ENCODE results near the gene DIPK2B.

DIPK2B gene

DNA sequence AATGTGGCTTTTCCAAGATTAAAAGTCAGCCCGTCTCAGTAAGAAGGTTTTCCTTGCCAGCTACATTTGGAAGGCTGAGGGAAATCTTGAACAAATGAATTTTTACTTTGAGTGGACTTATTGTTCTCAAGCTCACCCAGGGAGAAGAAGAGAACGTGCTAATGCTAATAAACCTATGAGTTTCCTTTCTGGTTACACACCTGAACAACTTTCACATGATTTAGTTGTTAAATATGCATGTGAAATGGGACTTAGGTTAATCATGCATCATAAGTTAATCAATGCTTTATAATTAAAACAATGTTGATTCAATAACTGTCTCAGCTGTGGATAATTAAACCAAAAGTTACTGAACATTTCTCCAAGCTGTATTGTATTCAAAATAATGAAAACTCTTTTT lies 33.9 kb downstream of the DIPK2B start:
- in situ Hi-C loops (cut with HindIII; ENCODE audit: low pct_ligation_motif_present, low pct_unique_long_range_greater_than_20kb, low sequenced_read_pairs), result no loop called here
- DNase-seq, result no peak

DNA sequence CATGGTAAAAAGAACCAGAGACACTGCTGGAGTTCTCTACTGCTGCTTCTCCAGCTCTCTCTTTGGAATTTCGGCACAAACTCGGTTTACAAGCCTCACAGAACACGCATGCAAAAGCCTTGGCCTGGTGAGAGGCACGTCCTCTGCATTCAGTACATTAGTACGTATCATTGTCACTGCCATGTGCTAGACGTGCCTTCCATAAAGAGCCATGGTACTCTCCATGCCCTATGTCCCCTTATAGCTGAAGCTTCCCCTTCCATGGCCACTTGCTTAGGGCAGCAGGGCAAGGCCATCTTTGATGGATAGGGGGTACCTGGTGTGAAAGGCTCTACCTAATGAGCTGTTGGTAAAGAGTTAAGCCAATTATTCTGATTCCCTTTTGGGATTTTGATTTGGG lies 35.0 kb downstream of the DIPK2B start:
- no peak for DNase-seq
- in situ Hi-C loops (cut with HindIII; ENCODE audit: low pct_ligation_motif_present, low pct_unique_long_range_greater_than_20kb, low sequenced_read_pairs), result no loop called here

DNA sequence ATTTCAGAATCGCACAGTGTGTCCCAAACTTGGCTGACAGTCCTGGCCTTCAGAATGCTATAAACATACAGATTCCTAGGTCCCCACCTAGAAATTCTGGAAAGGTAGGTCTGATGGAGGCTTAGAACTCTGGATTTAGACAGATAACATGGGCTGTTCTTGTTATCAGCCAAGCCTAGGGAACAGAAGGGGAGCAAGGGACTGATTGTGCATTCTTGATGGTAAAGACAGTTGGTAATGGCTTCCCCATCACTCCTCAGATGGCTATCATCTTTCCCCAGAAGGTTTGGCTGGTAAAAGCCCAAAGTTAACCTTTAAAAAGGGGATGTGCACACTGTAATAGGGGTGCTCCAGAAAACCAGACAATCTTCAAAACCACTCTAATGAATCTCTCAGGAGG lies 35.7 kb downstream of the DIPK2B start:
- no peak for DNase-seq
- in situ Hi-C loops (cut with HindIII; ENCODE audit: low pct_ligation_motif_present, low pct_unique_long_range_greater_than_20kb, low sequenced_read_pairs), result no loop called here

DNA sequence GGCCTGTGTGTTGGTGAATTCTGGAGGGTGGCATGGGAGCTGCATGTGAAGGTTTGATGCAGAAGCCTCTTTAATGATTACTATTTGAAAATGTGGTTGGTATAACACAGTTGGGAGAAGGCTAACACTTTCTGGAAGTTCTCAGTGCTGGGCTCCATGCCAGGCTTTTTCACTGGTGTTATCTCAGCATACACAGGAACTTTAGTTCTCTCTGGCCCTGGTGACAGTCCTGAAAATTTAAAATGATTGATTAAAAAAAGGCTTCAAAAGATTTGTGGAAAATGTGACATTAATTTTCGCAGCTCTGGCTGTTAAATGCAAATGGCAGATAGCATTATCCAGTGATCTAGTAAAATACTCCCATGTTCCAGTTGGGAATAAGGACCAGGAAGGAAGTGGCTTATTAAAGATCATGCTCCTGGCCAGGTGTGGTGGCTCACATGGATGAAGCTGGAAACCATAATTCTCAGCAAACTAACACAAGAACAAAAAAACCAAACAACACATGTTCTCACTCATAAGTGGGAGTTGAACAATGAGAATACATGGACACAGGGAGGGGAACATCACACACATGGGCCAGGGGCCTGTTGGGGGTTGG lies 36.6 kb downstream of the DIPK2B start:
- DNase-seq, result no peak
- in situ Hi-C loops (cut with HindIII; ENCODE audit: low pct_ligation_motif_present, low pct_unique_long_range_greater_than_20kb, low sequenced_read_pairs), result no loop called here

DNA sequence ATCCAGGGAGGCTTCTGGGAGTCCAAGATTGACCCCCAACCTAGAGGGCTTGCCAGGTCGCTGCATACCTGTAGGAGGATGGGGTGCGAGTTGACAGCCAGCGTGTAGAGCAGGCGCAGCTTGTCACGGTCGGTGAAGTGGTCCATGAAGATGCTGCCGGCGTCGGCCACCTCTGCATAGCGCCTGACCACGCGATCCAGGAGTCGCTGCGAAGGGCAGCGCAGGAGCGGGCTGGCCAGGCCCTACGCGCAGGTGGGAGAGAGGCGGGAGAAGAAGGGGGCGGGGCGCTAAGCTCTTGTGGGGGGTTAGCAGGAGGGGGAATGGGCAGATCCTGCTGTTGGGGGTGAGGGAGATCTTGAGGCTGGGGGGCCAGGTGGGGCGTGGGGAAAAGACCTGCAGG lies 43.0 kb downstream of the DIPK2B start:
- DNase-seq, result no peak
- in situ Hi-C loops (cut with HindIII; ENCODE audit: low pct_ligation_motif_present, low pct_unique_long_range_greater_than_20kb, low sequenced_read_pairs), result no loop called here

DNA sequence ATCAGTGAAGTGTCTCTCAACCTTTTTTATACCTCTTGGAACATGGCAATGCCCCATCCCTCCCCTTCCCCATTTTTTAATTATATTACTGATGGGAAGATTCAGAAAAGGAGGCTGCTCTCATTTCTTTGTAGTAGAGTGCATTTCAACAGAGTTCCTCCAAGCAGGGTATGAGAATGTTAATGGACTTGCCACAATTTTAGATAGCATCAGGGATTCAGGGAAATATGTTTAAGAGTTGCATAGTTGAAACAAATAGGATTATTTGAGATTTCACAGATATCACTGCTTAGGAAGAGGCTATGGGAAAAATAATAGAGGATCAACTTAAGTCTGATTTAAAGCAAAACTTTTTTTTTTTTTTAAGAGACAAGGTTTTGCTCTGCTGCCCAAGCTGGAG lies 46.2 kb downstream of the DIPK2B start:
- no peak for DNase-seq

DNA sequence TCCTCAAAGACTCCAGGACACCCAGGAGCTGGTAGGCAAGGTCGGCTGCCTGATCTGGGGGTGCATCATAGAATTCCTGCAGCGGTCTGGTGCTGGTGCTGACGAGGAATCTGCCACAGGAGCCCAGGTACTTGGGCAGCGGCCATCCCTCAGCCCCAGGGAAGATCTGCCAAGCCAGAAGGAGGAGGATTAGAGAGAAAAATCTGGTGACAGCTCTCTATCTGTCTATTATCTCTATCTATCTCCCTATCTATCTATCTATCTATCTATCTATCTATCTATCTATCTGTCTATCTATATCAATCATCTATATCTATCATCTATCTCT lies 46.7 kb downstream of the DIPK2B start:
- DNase-seq, result no peak
- in situ Hi-C loops (cut with HindIII; ENCODE audit: low pct_ligation_motif_present, low pct_unique_long_range_greater_than_20kb, low sequenced_read_pairs), result no loop called here

More for the DNA sequence above, 46.2 kb downstream of the DIPK2B start:
- in situ Hi-C loops (cut with HindIII; ENCODE audit: low pct_ligation_motif_present, low pct_unique_long_range_greater_than_20kb, low sequenced_read_pairs), result no loop called here
